ENCODE data around the gene CHAMP1.

The CHAMP1 gene

GRCh38 chr13:114313061-114313860 lies 1.0 kb upstream of the CHAMP1 start:
- Histone ChIP-seq H3K4me3 (ENCODE audit: insufficient read depth in 1 of 2, low read depth in 1 of 2, low read length in 2 of 2) (peak overlapping the region in 1 of 2 experiments; percentile 91), H3K79me1 (replicated peaks; ENCODE audit: low read length, poor library complexity, severe bottlenecking) (no peaks in the 10 kb centered on the region), H2BK15ac (ENCODE audit: low read depth, poor library complexity, severe bottlenecking) (no peak overlapping the region), H2AFZ (ENCODE audit: low read depth, low read length) (no peak overlapping the region), H3K4me1 (ENCODE audit: control insufficient read depth, insufficient read depth, low read depth, low read length) (peaks cover 9% of the 10 kb centered on the region), H3K27ac (ENCODE audit: low read length, poor library complexity, severe bottlenecking) (peak overlapping the region; percentile 79), H2BK5ac (ENCODE audit: low read depth, low read length, poor library complexity, severe bottlenecking) (no peak overlapping the region), H2AK5ac (ENCODE audit: low read length, severe bottlenecking) (no peak overlapping the region), H3K27me3 (ENCODE audit: control insufficient read depth in 1 of 2, insufficient read depth in 1 of 2, low read length in 2 of 2) (no peaks in the 10 kb centered on the region), H3K14ac (ENCODE audit: low read length in 2 of 2) (no peak overlapping the region), H4K8ac (ENCODE audit: low read length) (peak overlapping the region; percentile 35), H3K4me2 (ENCODE audit: low read length, poor library complexity, severe bottlenecking) (peak overlapping the region; percentile 71), H3K9me3 (ENCODE audit: control insufficient read depth, low read length) (no peaks in the 10 kb centered on the region), H3K4ac (ENCODE audit: low read depth in 1 of 2, low read length in 2 of 2) (peak overlapping the region in 1 of 2 experiments; percentile 79), H2BK12ac (ENCODE audit: low read length in 2 of 2) (no peak overlapping the region), H3K9ac (ENCODE audit: low read length) (peak overlapping the region; percentile 94), H2BK120ac (ENCODE audit: low read depth, low read length) (no peak overlapping the region), H3K18ac (ENCODE audit: low read depth in 1 of 2, low read length in 2 of 2) (peak overlapping the region; percentile 21 to 57), H3K23ac (ENCODE audit: low read length in 2 of 2) (no peak overlapping the region), H3K36me3 (ENCODE audit: control insufficient read depth in 1 of 2, insufficient read depth in 2 of 2, low read depth in 1 of 2, low read length in 2 of 2) (peaks cover 0 to 5% of the 10 kb centered on the region in 2 experiments), H4K91ac (ENCODE audit: low read length) (no peak overlapping the region)
- 95% methylated on average over 14 of the region's 17 CpGs for WGBS
- DNase-seq = peak; percentile 9

- H2AFZ ChIP-seq (ENCODE audit: low read depth, low read length) = no peak overlapping the region
- no peak overlapping the region for H3K14ac ChIP-seq (ENCODE audit: low read length in 2 of 2)
- peaks cover 16% of the 10 kb centered on the region for H3K4me1 ChIP-seq (ENCODE audit: control insufficient read depth, insufficient read depth, low read depth, low read length)
- no peak overlapping the region for H2AK5ac ChIP-seq (ENCODE audit: low read length, severe bottlenecking)
- H3K4me2 ChIP-seq (ENCODE audit: low read length, poor library complexity, severe bottlenecking) = peak overlapping the region; percentile 71
- H3K9ac ChIP-seq (ENCODE audit: low read length) = peak overlapping the region; percentile 94
- H3K79me1 ChIP-seq (replicated peaks; ENCODE audit: low read length, poor library complexity, severe bottlenecking) = peaks cover 2% of the 10 kb centered on the region
- H2BK5ac ChIP-seq (ENCODE audit: low read depth, low read length, poor library complexity, severe bottlenecking) = no peak overlapping the region
- H4K91ac ChIP-seq (ENCODE audit: low read length) = no peak overlapping the region
- no peak overlapping the region for H3K4ac ChIP-seq (ENCODE audit: low read depth in 1 of 2, low read length in 2 of 2)
- H3K4me3 ChIP-seq (ENCODE audit: insufficient read depth in 1 of 2, low read depth in 1 of 2, low read length in 2 of 2) = peak overlapping the region in 1 of 2 experiments; percentile 91
- H3K18ac ChIP-seq (ENCODE audit: low read depth in 1 of 2, low read length in 2 of 2) = no peak overlapping the region
- no peak overlapping the region for H4K8ac ChIP-seq (ENCODE audit: low read length)
- no peaks in the 10 kb centered on the region for H3K9me3 ChIP-seq (ENCODE audit: control insufficient read depth, low read length)
- H2BK120ac ChIP-seq (ENCODE audit: low read depth, low read length) = no peak overlapping the region
- no peak overlapping the region for H2BK12ac ChIP-seq (ENCODE audit: low read length in 2 of 2)
- no peaks in the 10 kb centered on the region for H3K27me3 ChIP-seq (ENCODE audit: control insufficient read depth in 1 of 2, insufficient read depth in 1 of 2, low read length in 2 of 2)
- DNase-seq = no peak
- WGBS = 68% methylated on average over 2 of the region's 7 CpGs
- no peak overlapping the region for H3K23ac ChIP-seq (ENCODE audit: low read length in 2 of 2)
- H2BK15ac ChIP-seq (ENCODE audit: low read depth, poor library complexity, severe bottlenecking) = no peak overlapping the region
- H3K36me3 ChIP-seq (ENCODE audit: control insufficient read depth in 1 of 2, insufficient read depth in 2 of 2, low read depth in 1 of 2, low read length in 2 of 2) = peaks cover 0 to 2% of the 10 kb centered on the region in 2 experiments
- peak overlapping the region; percentile 60 for H3K27ac ChIP-seq (ENCODE audit: low read length, poor library complexity, severe bottlenecking)
Observed at GRCh38 chr13:114315074-114315785, 927 bp downstream of the CHAMP1 start.

- H2AK5ac ChIP-seq (ENCODE audit: low read length, severe bottlenecking) = no peak overlapping the region
- peaks cover 9% of the 10 kb centered on the region for H3K79me1 ChIP-seq (replicated peaks; ENCODE audit: low read length, poor library complexity, severe bottlenecking)
- no CpG with 5 or more reads among the region's 1 CpG for WGBS
- no peak overlapping the region for H4K8ac ChIP-seq (ENCODE audit: low read length)
- H3K4me3 ChIP-seq (ENCODE audit: insufficient read depth in 1 of 2, low read depth in 1 of 2, low read length in 2 of 2) = no peak overlapping the region
- no peak overlapping the region for H4K91ac ChIP-seq (ENCODE audit: low read length)
- H3K23ac ChIP-seq (ENCODE audit: low read length in 2 of 2) = no peak overlapping the region
- H3K27ac ChIP-seq (ENCODE audit: low read length, poor library complexity, severe bottlenecking) = no peak overlapping the region
- peak overlapping the region; percentile 41 for H3K9ac ChIP-seq (ENCODE audit: low read length)
- no peak overlapping the region for H2AFZ ChIP-seq (ENCODE audit: low read depth, low read length)
- H2BK12ac ChIP-seq (ENCODE audit: low read length in 2 of 2) = no peak overlapping the region
- H3K27me3 ChIP-seq (ENCODE audit: control insufficient read depth in 1 of 2, insufficient read depth in 1 of 2, low read length in 2 of 2) = no peaks in the 10 kb centered on the region
- no peak overlapping the region for H3K14ac ChIP-seq (ENCODE audit: low read length in 2 of 2)
- H3K4ac ChIP-seq (ENCODE audit: low read depth in 1 of 2, low read length in 2 of 2) = no peak overlapping the region
- H2BK120ac ChIP-seq (ENCODE audit: low read depth, low read length) = no peak overlapping the region
- no peak overlapping the region for H2BK5ac ChIP-seq (ENCODE audit: low read depth, low read length, poor library complexity, severe bottlenecking)
- H3K4me1 ChIP-seq (ENCODE audit: control insufficient read depth, insufficient read depth, low read depth, low read length) = peaks cover 13% of the 10 kb centered on the region
- H2BK15ac ChIP-seq (ENCODE audit: low read depth, poor library complexity, severe bottlenecking) = no peak overlapping the region
- no peak overlapping the region for H3K4me2 ChIP-seq (ENCODE audit: low read length, poor library complexity, severe bottlenecking)
- DNase-seq = peak; percentile 17
- no peaks in the 10 kb centered on the region for H3K9me3 ChIP-seq (ENCODE audit: control insufficient read depth, low read length)
- H3K18ac ChIP-seq (ENCODE audit: low read depth in 1 of 2, low read length in 2 of 2) = no peak overlapping the region
- peaks cover 3 to 31% of the 10 kb centered on the region in 2 experiments for H3K36me3 ChIP-seq (ENCODE audit: control insufficient read depth in 1 of 2, insufficient read depth in 2 of 2, low read depth in 1 of 2, low read length in 2 of 2)
Observed at GRCh38 chr13:114318624-114319023, 4.3 kb downstream of the CHAMP1 start.

- Histone ChIP-seq H3K4me3 (ENCODE audit: insufficient read depth in 1 of 2, low read depth in 1 of 2, low read length in 2 of 2) (no peak overlapping the region), H3K27ac (ENCODE audit: low read length, poor library complexity, severe bottlenecking) (peak overlapping the region; percentile 18), H3K4me1 (ENCODE audit: control insufficient read depth, insufficient read depth, low read depth, low read length) (peaks cover 13% of the 10 kb centered on the region), H2BK12ac (ENCODE audit: low read length in 2 of 2) (no peak overlapping the region), H3K79me1 (replicated peaks; ENCODE audit: low read length, poor library complexity, severe bottlenecking) (peaks cover 17% of the 10 kb centered on the region), H3K9me3 (ENCODE audit: control insufficient read depth, low read length) (no peaks in the 10 kb centered on the region), H3K23ac (ENCODE audit: low read length in 2 of 2) (no peak overlapping the region), H3K14ac (ENCODE audit: low read length in 2 of 2) (no peak overlapping the region), H2BK120ac (ENCODE audit: low read depth, low read length) (no peak overlapping the region), H2AFZ (ENCODE audit: low read depth, low read length) (no peak overlapping the region), H4K91ac (ENCODE audit: low read length) (no peak overlapping the region), H2BK5ac (ENCODE audit: low read depth, low read length, poor library complexity, severe bottlenecking) (no peak overlapping the region), H3K9ac (ENCODE audit: low read length) (peak overlapping the region; percentile 41), H3K4me2 (ENCODE audit: low read length, poor library complexity, severe bottlenecking) (no peak overlapping the region), H4K8ac (ENCODE audit: low read length) (no peak overlapping the region), H3K36me3 (ENCODE audit: control insufficient read depth in 1 of 2, insufficient read depth in 2 of 2, low read depth in 1 of 2, low read length in 2 of 2) (peaks cover 8 to 40% of the 10 kb centered on the region in 2 experiments), H3K4ac (ENCODE audit: low read depth in 1 of 2, low read length in 2 of 2) (no peak overlapping the region), H3K27me3 (ENCODE audit: control insufficient read depth in 1 of 2, insufficient read depth in 1 of 2, low read length in 2 of 2) (no peaks in the 10 kb centered on the region), H3K18ac (ENCODE audit: low read depth in 1 of 2, low read length in 2 of 2) (no peak overlapping the region), H2BK15ac (ENCODE audit: low read depth, poor library complexity, severe bottlenecking) (no peak overlapping the region), H2AK5ac (ENCODE audit: low read length, severe bottlenecking) (no peak overlapping the region)
- WGBS = 12% methylated on average over 3 of the region's 3 CpGs
- peak; percentile 77 for DNase-seq
Observed at GRCh38 chr13:114319441-114319913, 5.2 kb downstream of the CHAMP1 start.

Measured in mesenchymal stem cell (in vitro differentiated cells and primary cell).